Left ventricle myocardium inferior (tissue), 1 donor: Measurements from ENCODE around the gene PMEPA1. TPM values are rescaled to one million over a fixed set of nuclear protein-coding genes. Genes with fewer than 3 reads are reported as not detected.
A peak's percentile ranks its signal among the peaks of the same experiment; 100 is the strongest.

Source experiments
- DNase-seq: peaks from one replicate; pipeline ENCODE4 v3.0.0-alpha.2; 2020
- H3K27ac ChIP-seq: fragments of 200-600 bp; replicated peaks from 2 replicates; pipeline ENCODE4 v1.8.0; 2021
- H3K27me3 ChIP-seq: fragments of 200-600 bp; 2 replicates; pipeline ENCODE4 v1.8.0; 2021; ENCODE audit warnings: low read depth
- H3K36me3 ChIP-seq: fragments of 200-600 bp; 2 replicates; pipeline ENCODE4 v1.8.0; 2021
- H3K4me1 ChIP-seq: fragments of 200-600 bp; 2 replicates; pipeline ENCODE4 v1.8.0; 2021
- H3K4me3 ChIP-seq: fragments of 200-600 bp; 2 replicates; pipeline ENCODE4 v1.8.0; 2021; ENCODE audit warnings: mild to moderate bottlenecking, moderate library complexity
- H3K9me3 ChIP-seq: fragments of 200-600 bp; replicated peaks from 2 replicates; pipeline ENCODE4 v1.8.0; 2021
- CTCF ChIP-seq: fragments of 200-600 bp; IDR thresholded peaks from 2 replicates; pipeline ENCODE4 v1.8.0; 2021; ENCODE audit warnings: antibody characterized with exemption, mild to moderate bottlenecking, borderline replicate concordance
- intact Hi-C: fragments of 100-400 bp; cut with micrococcal nuclease; formaldehyde crosslinking; loops from one replicate; pipeline ENCODE4 v1.11.0; 2022
- total RNA-seq: library from RNA; stranded (reverse); fragmentation: NEBNext Ultra II Directional; extraction: Animal tissue kit (Norgen Biotek cat#: 25700); gene quantifications from one replicate; pipeline ENCODE4 v1.2.1, GENCODE V29; 2021
- donor health status: DM: no; HTN: yes; CAD: no; lungs with severe emphysema.

PMEPA1 gene
- total RNA-seq, 1 donor from 2014 or later, result 36.4 TPM

GRCh38 chr20:57754190-57754589, 44.4 kb upstream of the PMEPA1 start:
- H3K27ac ChIP-seq, result no peak overlapping the region
- no peak overlapping the region for H3K4me3 ChIP-seq
- no peak for TF ChIP-seq CTCF
- H3K9me3 ChIP-seq, result peaks cover 10% of the 10 kb centered on the region
- no peak for DNase-seq
- H3K36me3 ChIP-seq, result no peaks in the 10 kb centered on the region
- H3K4me1 ChIP-seq, result peaks cover 14% of the 10 kb centered on the region
- no peaks in the 10 kb centered on the region for H3K27me3 ChIP-seq
- intact Hi-C loops, result no loop called here

GRCh38 chr20:57753332-57754164, 43.7 kb upstream of the PMEPA1 start:
- Histone ChIP-seq H3K4me1 (peaks cover 21% of the 10 kb centered on the region), H3K27me3 (no peaks in the 10 kb centered on the region), H3K36me3 (no peaks in the 10 kb centered on the region), H3K27ac (no peak overlapping the region), H3K9me3 (peaks cover 10% of the 10 kb centered on the region), H3K4me3 (no peak overlapping the region)
- no peak for TF ChIP-seq CTCF
- peak; percentile 18 for DNase-seq
- intact Hi-C loops, result no loop called here

- no peak for DNase-seq
- intact Hi-C loops, result no loop called here
- TF ChIP-seq CTCF, result no peak
Observed at GRCh38 chr20:57751411-57751810, 41.6 kb upstream of the PMEPA1 start.

GRCh38 chr20:57749869-57750268, 40.1 kb upstream of the PMEPA1 start:
- Histone ChIP-seq H3K9me3 (no peaks in the 10 kb centered on the region), H3K36me3 (no peaks in the 10 kb centered on the region), H3K27ac (no peak overlapping the region), H3K27me3 (no peaks in the 10 kb centered on the region), H3K4me1 (peaks cover 37% of the 10 kb centered on the region), H3K4me3 (no peak overlapping the region)
- no peak for DNase-seq
- TF ChIP-seq CTCF, result no peak
- intact Hi-C loops, result no loop called here

More at GRCh38 chr20:57751411-57751810, 41.6 kb upstream of the PMEPA1 start:
- Histone ChIP-seq H3K9me3 (no peaks in the 10 kb centered on the region), H3K4me3 (no peak overlapping the region), H3K4me1 (peaks cover 37% of the 10 kb centered on the region), H3K36me3 (no peaks in the 10 kb centered on the region), H3K27ac (no peak overlapping the region), H3K27me3 (no peaks in the 10 kb centered on the region)

- TF ChIP-seq CTCF, result no peak
- Histone ChIP-seq H3K27ac (peak overlapping the region; percentile 79), H3K4me3 (peak overlapping the region; percentile 55), H3K4me1 (peaks cover 37% of the 10 kb centered on the region), H3K9me3 (no peaks in the 10 kb centered on the region), H3K27me3 (no peaks in the 10 kb centered on the region), H3K36me3 (no peaks in the 10 kb centered on the region)
- intact Hi-C loops, result no loop called here
- no peak for DNase-seq
Observed at GRCh38 chr20:57749131-57749690, 39.4 kb upstream of the PMEPA1 start.
